NCI-H2196 (cell line): ENCODE data around the gene CFAP45.
"Not testable (repeated sequence)": the region's sequence is repeated elsewhere in the genome, so short reads cannot be mapped to it uniquely, and the experiment has no call there.

Experiments
- DNase-seq: peaks from one replicate; lab custom pipeline; 2025; ENCODE audit not compliant: unreplicated experiment; lab: John Stamatoyannopoulos, UW

Gene CFAP45

DNA sequence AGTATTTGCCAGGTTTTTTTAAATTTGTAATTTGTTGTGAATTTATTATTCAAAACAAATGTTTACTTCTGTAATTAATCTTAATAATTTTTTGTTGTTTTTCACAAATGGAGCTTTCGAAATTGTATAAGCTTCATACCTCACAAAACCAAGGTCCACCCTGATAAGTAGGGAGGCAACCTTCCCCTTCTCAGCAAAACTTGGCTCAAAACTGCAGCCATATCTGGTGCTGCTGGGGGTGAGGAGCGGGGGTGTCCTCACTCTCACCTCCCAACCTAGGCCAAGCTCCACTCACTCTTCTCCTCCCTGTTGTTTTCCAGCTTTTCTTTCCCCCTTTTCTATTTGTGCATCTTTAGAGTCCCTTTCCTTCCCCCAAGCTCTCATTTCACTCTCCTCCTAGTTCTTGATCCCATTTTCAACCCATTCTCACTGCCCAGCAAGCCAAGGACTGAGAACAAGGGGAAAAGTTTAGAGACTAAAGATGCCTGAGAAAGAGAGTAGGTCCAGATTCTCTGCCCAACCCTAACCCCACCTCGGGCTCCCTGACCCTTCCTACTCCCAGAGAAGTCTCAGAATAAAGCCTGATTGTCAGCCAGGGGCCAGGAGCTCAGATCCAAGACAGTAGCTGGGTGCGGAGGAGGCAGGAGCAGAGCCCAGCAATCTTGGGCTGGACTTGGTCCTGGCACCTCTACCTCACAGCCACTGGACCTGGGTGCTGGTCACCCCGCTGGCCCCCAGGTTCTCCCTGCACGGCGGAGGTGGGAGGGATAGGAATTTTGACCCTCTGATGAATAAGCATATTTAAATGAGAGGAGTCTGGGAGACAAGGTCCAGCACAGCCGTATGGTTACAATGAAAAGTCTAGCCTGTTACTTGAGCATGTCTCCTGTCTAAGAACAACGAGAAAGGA is 8.3 kb upstream of the CFAP45 start:
- no peak for DNase-seq

DNA sequence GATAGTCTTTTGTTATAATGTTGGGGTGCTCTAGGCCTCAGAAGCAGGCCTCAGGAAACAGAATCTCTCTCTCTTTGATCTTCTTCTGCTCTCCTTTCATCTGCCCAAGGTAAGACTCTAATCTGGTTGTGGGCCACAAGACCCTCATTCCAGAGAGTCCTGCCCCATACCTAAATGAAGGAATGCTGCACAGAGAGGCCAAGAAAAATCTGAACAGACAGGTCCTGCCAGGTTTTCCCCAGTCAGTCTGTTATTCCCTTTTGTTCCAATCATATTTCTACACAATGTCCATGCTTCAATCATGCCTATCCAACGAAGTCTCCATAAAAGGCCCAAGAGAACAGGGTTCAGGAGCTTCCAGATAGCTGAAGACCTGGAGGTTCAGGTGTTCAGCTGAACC is 7.0 kb upstream of the CFAP45 start:
- DNase-seq = no peak

DNA sequence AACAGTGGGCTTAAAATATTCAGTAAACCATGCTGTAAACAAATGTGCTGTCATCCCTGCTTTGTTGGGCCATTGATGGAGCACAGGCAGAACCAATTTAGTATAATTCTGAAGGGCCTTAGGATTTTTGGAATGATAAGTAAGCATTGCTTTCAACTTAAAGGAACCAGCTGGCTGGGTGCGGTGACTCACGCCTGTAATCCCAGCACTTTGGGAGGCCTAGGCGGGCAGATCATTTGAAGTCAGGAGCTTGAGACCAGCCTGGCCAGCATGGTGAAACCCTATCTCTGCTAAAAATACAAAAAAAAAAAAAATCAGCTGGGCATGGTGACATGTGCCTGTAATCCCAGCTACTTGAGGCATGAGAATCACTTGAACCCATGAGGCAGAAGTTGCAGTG is 4.1 kb upstream of the CFAP45 start:
- DNase-seq = not testable (repeated sequence)

DNA sequence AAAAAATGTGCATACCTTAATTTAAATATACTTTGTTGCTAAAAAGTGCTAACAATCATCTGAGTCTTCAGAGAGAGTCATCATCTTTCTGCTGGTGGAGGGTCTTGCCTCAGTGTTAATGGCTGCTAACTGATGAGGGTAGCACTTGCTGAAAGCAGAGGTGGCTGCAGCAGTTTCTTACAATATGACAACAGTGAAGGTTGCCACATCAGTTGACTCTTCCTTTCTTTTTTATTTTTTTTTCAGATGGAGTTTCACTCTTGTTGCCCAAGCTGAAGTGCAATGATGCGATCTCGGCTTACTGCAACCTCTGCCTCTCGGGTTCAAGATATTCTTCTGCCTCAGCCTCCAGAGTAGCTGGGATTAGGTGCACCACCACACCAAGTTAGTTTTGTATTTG is 2.6 kb upstream of the CFAP45 start:
- DNase-seq = no peak

DNA sequence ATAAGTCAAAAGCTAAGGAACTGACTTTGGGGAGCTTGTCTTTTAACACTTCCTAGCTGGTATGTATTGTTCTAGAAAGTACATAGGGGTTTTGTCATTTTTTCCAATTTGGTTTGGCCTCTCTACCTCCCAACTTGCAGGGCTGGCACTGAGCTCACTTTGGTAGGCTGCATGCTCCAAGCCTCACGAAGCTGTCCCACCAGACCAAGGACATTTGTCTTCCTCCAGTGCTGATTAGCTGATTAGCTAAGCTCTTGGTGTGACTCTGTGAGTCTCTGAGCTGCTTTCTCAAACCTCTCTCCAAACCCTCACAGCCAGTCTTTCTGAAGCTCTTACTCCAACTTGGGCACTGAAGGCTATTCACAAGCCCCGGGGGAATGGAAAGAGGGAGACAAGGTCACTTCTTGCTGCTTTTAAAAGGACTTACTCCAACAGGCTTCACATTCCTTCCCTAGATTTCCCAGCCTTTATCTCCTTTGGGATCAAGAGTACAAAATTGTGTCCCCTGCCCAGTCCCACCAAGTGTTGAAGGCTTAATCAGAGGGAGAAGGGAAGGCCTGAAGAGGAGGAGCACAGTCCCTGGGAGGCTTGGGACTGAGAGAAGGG is 893 bp upstream of the CFAP45 start:
- no peak for DNase-seq

DNA sequence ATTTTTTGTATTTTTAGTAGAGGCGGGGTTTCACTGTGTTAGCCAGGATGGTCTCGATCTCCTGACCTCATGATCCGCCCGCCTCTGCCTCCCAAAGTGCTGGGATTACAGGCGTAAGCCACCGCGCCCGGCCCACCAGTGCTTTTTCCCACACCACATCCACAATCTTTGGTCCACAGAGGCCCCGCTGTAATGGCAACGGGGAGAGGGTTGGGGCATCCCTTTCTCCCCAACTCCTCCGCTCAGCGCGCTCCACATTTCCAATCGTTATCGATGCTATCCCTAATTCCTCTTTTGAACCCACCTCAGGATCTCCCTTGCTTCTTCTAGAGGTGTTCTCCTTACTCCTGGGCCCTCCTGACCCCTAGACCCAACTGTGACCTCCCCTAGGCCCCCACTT is 331 bp downstream of the CFAP45 start:
- not testable (repeated sequence) for DNase-seq

DNA sequence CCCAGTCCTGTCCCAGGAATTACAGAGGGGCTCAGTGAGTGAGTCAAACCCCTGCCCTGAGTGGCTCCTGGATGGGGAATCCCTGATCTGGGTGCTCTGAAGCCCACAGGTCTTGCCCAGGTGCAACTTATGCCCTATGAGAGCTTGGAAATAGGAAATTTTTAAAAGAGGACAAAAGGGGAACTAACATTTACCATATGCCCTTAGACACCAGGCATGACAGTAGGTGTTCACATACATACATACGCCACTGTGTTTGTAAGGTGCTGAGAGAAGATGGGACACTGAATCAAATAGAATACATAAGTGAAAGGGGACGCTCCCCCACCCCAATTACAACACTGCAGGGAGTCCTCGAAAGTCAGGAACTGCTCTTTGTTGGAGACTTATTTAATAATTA is 1.4 kb downstream of the CFAP45 start:
- DNase-seq = no peak

DNA sequence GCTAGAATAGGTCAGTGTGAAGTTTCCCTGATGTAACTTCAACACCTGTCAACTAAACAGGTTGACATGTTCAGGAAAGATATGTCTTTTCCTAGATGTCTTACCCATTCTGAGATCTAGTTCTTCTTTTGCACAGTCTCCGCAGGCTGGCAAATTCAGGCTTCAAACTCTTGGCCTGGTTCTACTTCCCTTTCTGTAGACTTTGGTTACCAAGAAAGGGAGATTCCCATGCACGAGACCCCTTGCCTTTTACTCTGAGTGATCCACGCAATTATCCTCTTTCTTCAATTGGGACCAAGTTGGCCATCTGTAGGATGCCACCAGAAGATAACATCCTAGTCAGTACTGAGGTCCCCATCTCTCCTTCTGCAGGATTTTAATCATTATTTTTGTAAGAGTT is 2.0 kb downstream of the CFAP45 start:
- no peak for DNase-seq

DNA sequence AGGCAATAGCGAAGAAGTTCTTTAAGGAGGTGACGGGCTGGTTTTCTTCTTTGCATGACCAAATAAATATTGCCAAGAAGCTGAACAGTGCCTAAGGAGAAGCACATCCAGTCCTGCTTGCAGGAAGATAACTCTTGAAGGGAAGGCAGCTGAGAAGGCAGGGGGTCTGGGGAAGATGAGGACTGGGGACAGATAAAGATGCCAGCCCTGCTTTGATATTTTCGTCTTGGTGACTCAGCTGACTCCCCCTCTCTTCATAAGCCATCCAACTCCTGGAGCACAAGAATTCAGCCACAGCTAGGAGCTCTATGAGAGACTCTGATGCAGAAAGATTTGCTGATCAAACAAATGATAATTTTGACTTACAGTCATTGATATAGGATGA is 3.4 kb downstream of the CFAP45 start:
- no peak for DNase-seq

DNA sequence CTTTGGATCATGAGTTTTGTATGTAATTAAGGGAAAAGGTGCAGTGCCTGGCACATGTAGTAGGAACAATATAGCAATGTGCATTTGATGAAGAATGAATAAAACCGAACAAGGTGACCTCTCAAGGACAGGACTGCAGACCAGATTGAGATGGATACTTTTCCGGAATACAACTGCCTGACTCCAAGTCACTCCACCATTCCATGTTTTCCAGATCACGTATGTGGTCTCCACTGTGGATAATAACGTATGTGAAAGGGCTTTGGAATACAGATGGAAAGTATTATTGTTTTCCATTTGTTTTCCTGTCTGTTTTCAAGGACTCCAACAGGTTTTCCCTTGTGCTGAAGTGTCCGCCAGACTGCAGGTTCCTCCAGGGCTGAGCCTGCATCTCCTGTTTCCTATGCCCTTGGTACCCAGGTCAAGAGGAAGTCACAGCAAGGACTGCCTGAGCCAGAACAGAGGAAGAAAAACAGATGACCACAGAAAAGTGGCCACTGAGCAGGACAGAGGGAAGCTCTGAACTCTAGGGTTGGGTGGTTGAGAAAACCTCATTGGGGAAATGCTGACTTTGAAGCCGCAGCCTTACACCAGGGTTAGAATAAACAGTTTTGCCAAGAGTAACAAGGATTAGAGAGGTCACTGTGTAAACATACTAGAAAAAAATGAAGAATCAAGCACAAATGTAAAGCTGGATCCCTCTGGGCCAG is 4.0 kb downstream of the CFAP45 start:
- DNase-seq = no peak

DNA sequence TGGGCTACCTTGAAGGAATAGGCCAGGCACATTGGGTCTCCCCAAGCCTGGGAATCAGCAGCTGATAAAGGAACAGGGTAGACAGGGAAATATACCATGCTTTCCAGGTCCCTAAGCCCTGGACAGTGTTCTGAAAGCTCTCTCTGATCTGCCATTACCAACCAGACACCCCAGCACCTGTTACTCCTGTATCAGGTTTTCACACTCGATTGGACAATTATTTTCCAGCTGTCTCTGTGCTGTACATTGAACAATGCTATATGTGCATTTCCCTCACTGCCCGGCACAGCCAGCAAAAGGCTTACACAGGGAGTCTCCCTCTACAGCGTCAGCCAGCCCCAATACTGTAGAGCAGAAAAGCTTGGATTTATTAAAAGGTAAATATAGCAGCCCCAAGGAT is 4.7 kb downstream of the CFAP45 start:
- DNase-seq = no peak

DNA sequence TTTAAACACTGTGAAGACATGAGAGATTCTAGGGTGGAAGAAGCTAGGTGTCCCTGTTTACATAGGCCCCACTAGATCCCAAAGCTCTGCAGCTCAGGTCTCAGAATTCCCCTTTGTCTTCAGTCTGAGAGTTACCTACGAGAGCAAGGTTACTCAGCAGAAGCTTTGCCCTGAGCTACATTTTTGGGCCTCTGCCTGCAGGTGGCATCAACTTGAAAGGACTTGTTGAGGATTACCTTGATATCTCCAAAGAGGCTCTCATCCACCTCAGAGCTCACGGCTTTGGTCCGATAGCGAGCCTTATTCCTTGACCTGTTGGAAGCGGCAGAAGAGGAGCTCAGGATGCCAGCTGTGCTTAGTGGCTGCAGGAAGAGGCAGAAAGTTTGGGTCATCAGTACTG is 7.0 kb downstream of the CFAP45 start:
- DNase-seq = no peak

DNA sequence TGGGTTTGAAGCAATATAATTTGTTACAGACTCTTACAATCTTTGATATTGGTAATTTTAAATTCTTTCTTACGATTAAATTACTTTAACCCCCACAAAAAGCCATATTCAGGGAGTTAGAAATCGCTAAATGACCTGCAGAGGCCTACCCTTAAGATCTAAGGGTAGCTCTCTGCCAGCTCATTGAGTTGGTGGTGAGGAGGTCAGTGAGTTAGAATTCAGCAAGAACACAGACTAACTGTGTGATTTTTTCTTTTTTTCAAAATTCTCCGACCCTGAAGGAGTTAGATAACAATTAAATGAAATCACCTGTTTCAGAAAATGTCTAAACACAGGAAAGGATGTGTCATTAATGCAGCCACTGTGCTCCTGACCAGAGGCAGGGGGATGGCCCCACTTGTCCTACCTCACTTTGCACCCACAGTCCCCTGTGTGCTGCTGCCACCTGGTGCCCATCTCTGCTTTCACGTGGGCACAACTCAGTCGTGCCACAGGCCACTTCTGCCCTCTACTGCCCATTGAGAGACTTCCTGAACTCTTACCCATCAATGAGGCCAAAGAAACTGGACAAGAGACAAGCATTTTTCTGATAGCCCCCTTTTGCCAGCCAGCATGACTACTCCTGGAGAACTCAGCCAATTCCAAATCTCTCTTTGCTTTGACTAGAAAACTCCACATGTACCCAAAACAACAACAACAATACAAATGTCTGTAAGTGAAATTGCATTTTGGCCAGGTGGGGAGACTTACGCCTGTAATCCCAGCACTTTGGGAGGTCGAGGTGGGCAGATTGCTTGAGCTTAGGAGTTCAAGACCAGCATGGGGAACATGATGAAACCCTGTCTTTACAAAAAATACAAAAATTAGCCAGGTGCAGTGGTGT is 8.4 kb downstream of the CFAP45 start:
- DNase-seq = peak; percentile 86

DNA sequence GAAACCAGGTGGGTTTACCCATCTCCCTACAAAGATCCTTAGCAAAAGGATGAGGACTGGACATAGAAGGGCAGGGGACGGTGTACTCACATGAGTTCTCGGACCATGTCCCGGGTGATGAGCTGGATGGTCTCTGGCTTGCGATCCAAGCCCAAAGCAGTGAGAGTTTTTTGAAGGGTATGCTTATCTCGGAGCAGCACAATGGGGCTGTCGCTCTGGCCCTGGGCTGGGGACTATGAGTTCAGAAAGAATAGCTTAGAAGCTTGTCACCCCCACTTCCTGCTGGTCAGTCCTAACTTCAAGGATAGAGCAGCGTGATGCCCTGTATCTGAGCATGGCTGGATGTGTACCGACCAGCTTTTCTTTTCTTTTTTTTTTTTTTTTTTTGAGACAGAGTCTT is 9.6 kb downstream of the CFAP45 start:
- no peak for DNase-seq

DNA sequence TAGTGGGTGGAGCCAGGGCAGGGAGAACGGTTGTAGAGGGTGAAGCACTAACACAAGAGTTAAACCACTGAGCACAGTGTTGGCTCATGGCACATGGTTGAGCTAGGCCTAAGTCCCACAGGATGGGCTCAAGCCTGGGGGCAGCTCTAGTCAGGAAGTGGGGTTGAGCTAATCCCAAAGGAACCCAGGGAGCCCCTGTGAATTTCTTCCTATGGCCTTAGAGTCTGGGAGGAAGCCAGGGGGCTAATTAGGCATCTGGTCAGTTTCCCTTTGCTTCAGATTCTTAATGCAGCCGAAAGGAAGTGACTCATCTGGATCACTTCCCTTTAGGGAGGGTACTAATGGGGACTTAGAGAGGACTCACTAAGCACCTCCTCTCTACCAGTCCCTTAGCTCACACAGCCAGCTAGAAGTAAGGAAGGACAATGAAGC is 10.1 kb downstream of the CFAP45 start:
- no peak for DNase-seq

DNA sequence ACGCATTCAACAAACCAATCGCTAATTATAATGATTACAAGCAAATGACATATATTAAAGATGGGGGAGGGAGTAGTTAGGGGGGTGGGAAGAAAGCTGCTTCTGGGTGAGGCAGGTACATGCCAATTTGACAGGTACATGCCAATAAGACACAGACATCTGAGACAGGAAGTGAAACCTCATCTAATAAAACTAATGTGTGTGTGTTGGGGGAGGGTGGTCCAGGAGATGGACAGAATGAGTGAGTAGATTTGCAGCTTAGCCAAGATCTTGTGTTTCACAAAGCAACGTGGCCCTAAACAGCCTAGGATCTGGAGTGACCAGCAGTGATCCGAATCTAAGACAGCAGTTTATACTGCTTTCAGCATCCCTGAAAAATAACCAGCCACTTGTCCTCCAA is 10.8 kb downstream of the CFAP45 start:
- no peak for DNase-seq

DNA sequence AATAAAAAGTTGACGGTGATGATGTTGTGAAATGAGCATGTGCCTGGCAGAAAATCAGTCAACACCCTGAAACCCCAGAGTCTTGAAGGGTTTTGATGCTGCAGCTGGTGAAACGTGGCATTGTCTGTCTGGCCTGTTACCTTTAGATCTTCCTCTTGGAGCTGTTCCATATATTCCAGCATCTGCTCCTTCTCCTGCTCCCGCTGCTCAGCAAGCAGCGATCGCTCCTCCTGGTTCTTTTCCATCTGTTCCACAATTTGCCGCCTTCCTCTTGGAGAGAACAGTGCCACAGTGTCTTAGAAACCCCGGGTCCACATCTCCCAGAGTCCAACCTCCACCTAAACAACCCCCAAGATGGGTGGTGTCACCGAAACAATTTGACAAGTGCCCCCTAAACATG is 15.7 kb downstream of the CFAP45 start:
- DNase-seq = no peak

DNA sequence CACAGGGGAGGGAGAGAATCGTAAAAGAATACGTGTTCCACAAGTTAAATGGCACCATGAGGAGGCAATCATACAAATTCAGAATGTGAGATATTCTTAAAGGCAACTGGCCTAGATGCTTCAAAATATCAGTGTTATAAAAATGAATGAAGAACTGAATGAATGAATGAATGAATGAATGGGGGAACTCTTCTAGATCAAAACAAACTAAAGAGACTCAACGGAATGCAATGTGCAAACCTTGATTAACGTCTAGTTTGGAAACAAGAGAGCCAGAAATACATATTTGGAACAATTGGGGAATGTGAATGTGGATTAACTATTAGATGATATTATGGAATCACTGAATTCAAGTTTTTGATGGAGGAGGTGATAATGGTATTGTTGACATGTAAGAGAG is 16.8 kb downstream of the CFAP45 start:
- DNase-seq = no peak

DNA sequence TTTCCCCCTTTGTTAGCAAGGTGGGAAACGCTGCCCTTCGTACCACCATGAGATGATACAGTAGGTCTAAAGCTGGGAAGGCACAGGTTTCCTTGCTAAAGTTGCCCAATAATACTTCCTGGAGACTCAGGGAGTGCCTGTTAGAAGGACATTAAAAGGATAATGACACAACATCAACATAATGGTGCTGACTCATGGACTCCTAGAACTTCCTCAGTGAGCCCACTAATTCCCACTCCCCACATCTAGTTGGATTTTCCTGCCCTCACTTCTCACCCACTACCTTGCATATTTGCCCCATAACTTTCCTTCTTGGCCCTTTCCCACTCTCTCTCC is 17.5 kb downstream of the CFAP45 start:
- DNase-seq = no peak

DNA sequence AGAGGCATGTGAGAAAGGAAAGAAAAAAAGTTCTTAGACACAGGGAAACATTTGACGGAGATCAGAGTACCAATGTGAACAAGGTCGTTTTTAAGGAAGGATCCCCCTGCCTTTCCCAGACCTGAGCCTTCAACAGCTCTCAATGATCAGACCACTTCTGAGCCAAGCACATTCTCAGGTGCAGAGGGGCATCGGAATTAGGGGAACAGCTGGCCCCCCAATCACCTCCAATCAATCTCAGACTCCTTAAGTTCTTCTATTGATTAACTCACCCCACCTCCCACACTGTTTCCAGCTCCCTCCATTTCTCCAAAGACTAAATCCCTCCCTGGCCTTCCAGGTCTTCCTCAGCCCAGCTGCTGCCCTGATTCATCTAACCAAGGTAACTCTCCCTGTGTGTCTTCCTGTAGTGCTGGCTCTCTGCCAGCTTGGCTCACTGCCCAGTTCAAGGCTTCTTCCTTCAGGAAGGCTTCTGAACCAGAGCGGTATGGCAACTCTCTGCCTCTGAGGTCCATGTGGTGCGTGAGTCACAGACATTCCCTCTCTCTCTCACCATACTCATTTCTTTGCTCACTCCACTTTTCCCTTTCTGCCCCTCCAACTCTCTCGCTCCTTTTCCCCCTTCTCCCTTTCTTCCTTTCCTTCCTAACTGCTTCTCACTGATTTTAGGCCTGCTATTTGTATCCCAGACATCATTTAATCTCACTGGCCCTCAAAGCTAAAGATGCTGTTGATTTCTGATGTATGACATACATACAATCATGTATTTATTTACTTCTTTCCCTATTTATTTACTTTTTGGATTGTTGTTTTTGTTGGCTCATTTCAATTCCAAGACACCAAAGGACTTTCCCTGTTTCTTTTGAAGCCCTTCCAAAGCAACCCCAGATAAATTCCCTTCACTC is 18.1 kb downstream of the CFAP45 start:
- peak; percentile 94 for DNase-seq
